GM18499 (cell line): ENCODE data around the gene LANCL1.

Experiments used
- ATAC-seq: cut with Tn5 transposase; IDR thresholded peaks from one replicate; pipeline ENCODE4 v1.9.1; 2021; ENCODE audit warnings: moderate number of reproducible peaks; ENCODE audit not compliant: insufficient read depth, unreplicated experiment

The LANCL1 gene

DNA sequence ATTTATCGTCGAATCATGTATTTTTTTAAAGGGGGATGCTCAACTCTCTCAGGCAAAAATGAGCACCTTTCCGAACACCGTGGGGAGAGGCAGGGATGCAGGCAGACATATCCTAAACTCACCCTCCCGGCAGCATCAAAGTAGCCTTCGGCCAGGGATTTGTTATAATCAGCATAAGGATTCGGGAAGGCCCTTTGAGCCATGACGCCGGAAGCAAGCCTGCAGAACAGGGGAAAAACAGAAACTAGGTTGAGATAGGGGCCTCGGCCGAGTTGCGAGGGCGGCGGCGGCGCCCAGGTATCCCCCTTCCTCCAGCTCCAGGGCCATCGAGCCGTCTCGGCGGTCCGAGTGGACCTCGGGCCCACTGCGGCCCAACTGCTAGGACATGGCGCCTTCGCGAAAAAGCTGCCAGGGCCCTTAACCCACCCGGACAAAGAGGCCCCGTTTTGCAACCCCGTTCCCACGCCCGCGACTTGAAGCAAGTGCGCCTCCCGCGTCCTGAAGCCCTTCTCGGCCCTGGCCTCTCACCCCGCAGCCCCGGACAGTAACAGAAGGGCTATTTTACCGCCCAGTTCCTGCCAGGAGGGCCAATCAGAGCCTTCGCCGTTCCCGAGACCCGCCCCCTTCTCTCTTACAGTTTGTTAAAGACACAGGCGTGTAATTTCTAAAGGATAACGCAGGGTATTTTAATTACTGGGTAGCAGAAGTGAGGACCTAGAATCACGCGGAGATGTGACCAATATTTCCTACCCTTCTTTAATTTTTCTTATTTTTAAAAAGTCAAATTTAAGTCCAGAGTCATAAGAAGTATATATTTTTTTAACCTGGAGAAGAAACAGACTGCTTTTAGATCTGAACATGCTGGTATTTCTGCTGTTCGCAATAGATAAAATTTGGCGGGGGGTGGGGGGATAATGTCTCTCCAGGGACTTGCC, at the start of gene LANCL1:
TSS of gene LANCL1 (minus strand) at position 566 of the 935 bp plus-strand sequence. CDS start at position 203, 363 bp downstream.
- peak; percentile 97 for ATAC-seq

GRCh38 chr2:210524533-210524932, 48.0 kb upstream of the LANCL1 start:
- ATAC-seq, result no peak

DNA sequence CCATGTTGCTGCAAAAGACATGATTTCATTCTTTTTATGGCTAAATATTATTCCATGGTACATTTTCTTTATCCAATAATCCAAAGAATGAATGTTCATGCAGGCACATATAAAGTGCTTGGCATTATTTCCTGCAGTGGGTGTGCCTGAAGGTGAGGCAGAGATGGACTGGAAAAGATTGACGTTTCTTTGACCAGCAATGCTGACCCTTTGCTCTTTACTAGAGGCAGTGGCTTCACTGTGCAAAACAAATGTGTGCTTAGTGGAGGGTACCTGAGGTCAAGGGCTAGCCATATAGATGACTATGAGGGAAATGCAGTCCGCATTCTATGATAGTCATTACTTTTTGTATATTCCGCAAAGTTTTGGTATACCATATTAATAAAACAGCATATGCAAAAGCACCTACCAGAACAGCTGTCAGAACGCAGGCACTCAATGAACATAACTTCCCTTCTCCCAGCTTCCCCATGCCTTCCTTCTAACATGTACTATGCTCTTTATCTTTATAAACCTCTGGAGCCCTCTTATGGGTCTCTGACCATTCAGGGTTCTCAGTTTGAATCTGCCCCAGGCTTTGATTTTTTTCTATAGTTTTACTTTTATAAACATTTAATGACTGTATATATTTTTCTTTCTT, 47.2 kb upstream of the LANCL1 start:
- no peak for ATAC-seq

DNA sequence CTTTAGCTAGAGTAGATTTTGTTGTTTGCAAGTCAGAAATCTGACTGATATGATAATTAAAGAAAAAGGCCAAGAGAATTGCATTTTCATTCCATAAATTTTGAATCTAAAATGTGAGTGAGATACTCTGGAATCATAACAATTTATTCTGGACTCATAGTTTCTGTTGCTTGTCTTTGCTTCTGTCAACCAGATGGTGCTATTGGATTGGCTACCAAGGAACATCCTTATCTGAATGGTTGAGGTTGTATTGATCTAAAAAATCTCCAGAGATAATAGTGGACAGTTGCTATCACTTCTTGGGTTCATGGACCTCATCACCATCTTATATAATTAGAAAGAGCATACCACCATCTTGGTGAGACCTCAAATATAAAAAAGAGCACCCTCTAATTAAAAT, 45.8 kb upstream of the LANCL1 start:
- no peak for ATAC-seq

GRCh38 chr2:210519594-210519993, 43.0 kb upstream of the LANCL1 start:
- no peak for ATAC-seq

DNA sequence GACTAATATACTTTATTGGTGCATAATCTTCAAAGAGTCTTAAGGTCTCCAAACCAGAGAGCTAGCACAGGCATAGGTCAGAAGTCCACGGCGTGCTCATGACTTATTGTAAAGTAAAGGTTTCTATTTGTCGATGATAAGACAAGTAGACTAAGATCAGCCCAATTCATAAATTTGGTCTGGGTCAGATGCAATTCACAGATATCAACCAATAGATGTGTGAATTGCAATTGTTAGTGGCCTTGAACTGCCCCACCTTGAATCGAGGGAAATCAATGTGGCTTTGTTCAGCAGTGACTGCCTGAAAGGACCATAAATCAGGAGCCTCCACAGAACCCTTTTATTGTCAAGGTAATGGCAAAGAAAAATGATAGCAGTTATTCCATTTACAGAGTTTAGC, 40.7 kb upstream of the LANCL1 start:
- no peak for ATAC-seq

DNA sequence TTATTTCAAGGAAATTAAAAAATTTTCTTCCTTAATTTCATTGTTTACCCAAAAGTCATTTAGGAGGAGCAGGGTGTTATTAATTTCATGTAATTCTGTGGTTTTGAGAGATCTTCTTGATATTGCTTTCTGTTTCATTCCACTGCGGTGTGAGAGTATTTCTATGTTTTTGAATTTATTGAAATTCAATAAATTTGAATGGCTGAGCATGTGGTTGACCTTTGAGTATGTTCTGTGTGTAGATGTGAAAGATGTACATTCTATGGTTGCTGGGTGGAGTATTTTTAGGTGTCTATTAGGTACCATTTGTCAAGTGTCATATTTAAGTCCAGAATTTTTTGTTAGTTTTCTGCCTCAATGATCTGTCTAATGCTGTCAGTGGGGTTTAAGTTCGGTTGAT, 39.4 kb upstream of the LANCL1 start:
- no peak for ATAC-seq

GRCh38 chr2:210503725-210504191, 27.2 kb upstream of the LANCL1 start:
- no peak for ATAC-seq

- peak; percentile 81 for ATAC-seq
Observed at GRCh38 chr2:210503001-210503623, 26.6 kb upstream of the LANCL1 start.

GRCh38 chr2:210496512-210496911, 20.0 kb upstream of the LANCL1 start:
- peak; percentile 70 for ATAC-seq

GRCh38 chr2:210493528-210493927, 17.0 kb upstream of the LANCL1 start:
- no peak for ATAC-seq

DNA sequence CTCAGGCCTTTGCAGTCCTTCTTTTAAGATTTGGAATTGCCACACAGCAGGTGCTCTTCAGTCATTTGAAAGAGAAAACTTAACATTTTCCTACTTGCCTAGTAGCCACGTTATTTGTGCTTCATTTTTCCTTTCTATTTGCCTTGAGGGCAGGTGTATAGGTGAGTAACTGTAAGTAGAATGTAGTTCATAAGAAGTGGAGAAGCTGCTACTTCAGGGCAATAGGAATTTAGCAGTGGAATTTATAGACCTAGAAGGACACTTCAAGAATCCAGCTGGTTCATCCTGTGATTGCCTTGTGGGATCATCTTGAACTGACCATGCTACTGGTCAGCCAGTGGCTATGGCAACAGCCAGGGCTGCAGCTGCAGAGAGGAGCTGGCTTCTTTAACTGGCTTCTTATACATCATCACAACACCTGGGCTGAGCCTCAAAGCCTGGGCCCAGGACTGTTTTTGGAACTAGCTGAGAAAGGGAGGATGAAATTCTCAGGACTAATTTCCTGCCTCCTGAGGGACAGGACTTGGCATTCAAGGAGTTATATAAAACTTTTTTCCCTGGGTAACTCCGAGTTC, 5.1 kb upstream of the LANCL1 start:
- ATAC-seq, result no peak

- ATAC-seq, result no peak
Observed at GRCh38 chr2:210480764-210481163, 4.2 kb upstream of the LANCL1 start.

- ATAC-seq, result no peak
Observed at GRCh38 chr2:210480079-210480478, 3.5 kb upstream of the LANCL1 start.

- no peak for ATAC-seq
Observed at GRCh38 chr2:210478661-210479060, 2.1 kb upstream of the LANCL1 start.

GRCh38 chr2:210477496-210477895, 937 bp upstream of the LANCL1 start:
- ATAC-seq, result no peak

- no peak for ATAC-seq
Observed at GRCh38 chr2:210475706-210476105, 853 bp downstream of the LANCL1 start.

DNA sequence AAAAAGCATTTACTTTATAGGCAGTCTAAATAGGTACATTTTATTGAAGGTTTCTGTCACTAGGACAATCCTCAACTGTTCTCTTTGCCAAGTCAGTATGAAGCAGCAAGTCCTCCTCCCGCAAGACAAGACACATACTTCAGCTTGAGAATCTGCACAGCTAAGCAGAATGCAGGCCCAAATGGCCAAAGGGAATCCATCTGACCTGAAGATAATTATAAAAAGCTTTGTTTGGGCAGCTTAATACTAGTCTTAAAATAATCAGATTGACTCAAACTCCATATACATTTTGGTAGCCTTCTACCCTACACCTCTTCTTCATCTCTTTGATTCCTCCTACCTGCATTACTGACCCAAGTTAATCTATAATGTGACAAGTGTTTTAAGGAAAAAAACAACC, 1.8 kb downstream of the LANCL1 start:
- no peak for ATAC-seq

- no peak for ATAC-seq
Observed at GRCh38 chr2:210461401-210461800, 15.2 kb downstream of the LANCL1 start.

- no peak for ATAC-seq
Observed at GRCh38 chr2:210460322-210461227, 16.0 kb downstream of the LANCL1 start.
